ENCODE results near the gene WDR47.
"Not testable (repeated sequence)": the region's sequence is repeated elsewhere in the genome, so short reads cannot be mapped to it uniquely, and the experiment has no call there.

The WDR47 gene

GRCh38 chr1:109041621-109042468 is at the start of gene WDR47:
Gene WDR47 (minus strand): TSS chr1:109042102. CDS start chr1:109023512, 18,590 bp downstream.
- DNase-seq, result peak; percentile 95

GRCh38 chr1:109091078-109091838 is 49.4 kb upstream of the WDR47 start:
- no peak for DNase-seq

- peak; percentile 79 for DNase-seq
These were observed 48.5 kb upstream of the WDR47 start, which contains the start of gene TMEM167B for GRCh38 chr1:109090196-109091077. Gene TMEM167B (plus strand): TSS chr1:109090764. CDS start chr1:109090873, 109 bp downstream.

GRCh38 chr1:109089242-109090015 is 47.5 kb upstream of the WDR47 start:
- no peak for DNase-seq

- no peak for DNase-seq
These were observed 42.9 kb upstream of the WDR47 start for GRCh38 chr1:109084563-109085517.

GRCh38 chr1:109083923-109084322 is 42.0 kb upstream of the WDR47 start:
- DNase-seq, result no peak

GRCh38 chr1:109083501-109083900 is 41.6 kb upstream of the WDR47 start:
- DNase-seq, result no peak

GRCh38 chr1:109080441-109081082 is 38.7 kb upstream of the WDR47 start:
- no peak for DNase-seq

GRCh38 chr1:109079240-109079622 is 37.3 kb upstream of the WDR47 start:
- no peak for DNase-seq

GRCh38 chr1:109078317-109078716 is 36.4 kb upstream of the WDR47 start:
- DNase-seq, result no peak

- peak; percentile 77 for DNase-seq
These were observed 33.9 kb upstream of the WDR47 start, which contains the start of gene TAF13 for GRCh38 chr1:109075531-109076490. Gene TAF13 (minus strand): TSS chr1:109076003. CDS start chr1:109075947, 56 bp downstream.

- DNase-seq, result no peak
These were observed 27.4 kb upstream of the WDR47 start for GRCh38 chr1:109069294-109069693.

GRCh38 chr1:109067883-109068282 is 26.0 kb upstream of the WDR47 start:
- no peak for DNase-seq

- no peak for DNase-seq
These were observed 23.2 kb upstream of the WDR47 start for GRCh38 chr1:109065137-109065536.

GRCh38 chr1:109061183-109061582 is 19.3 kb upstream of the WDR47 start:
- DNase-seq, result no peak

- DNase-seq, result no peak
These were observed 18.8 kb upstream of the WDR47 start for GRCh38 chr1:109060707-109061106.

GRCh38 chr1:109059026-109059425 is 17.1 kb upstream of the WDR47 start:
- DNase-seq, result no peak

- no peak for DNase-seq
These were observed 14.2 kb upstream of the WDR47 start for GRCh38 chr1:109056064-109056463.

- not testable (repeated sequence) for DNase-seq
These were observed 10.2 kb upstream of the WDR47 start for GRCh38 chr1:109052145-109052544.
